HepG2 (cell line): Measurements from ENCODE around the gene VCL. TPM values are rescaled to one million over a fixed set of nuclear protein-coding genes. Genes with fewer than 3 reads are reported as not detected.

ENCODE experiments used
- AGO1 ChIP-seq: fragments of 200-400 bp; formaldehyde crosslinking; IDR thresholded peaks from 2 replicates; pipeline ENCODE4 v1.6.1; 2017; ENCODE audit warnings: mild to moderate bottlenecking, low read depth, low read length, moderate library complexity; ENCODE audit not compliant: poor library complexity, severe bottlenecking
- AKNA ChIP-seq: sonication (generic); formaldehyde crosslinking; IDR thresholded peaks from 2 replicates; pipeline ENCODE4 v1.4.0; 2020; ENCODE audit warnings: missing genetic modification reagents, borderline replicate concordance
- ARHGAP35 ChIP-seq: sonication (generic); formaldehyde crosslinking; IDR thresholded peaks from 2 replicates; pipeline ENCODE4 v1.9.0; 2022; ENCODE audit warnings: mild to moderate bottlenecking, inconsistent platforms, moderate library complexity, missing genetic modification reagents, borderline replicate concordance
- BCL6 ChIP-seq: IDR thresholded peaks from 2 replicates; pipeline ENCODE4 v1.6.1; 2016; ENCODE audit warnings: missing genetic modification reagents, missing compliant biosample characterization
- NFYC ChIP-seq: IDR thresholded peaks from 2 replicates; pipeline ENCODE4 v1.6.1; 2016; ENCODE audit warnings: missing genetic modification reagents, missing compliant biosample characterization
- PHF21A ChIP-seq: sonication (generic); formaldehyde crosslinking; IDR thresholded peaks from 2 replicates; pipeline ENCODE4 v1.5.0; 2020; ENCODE audit warnings: mild to moderate bottlenecking, missing genetic modification reagents
- SCMH1 ChIP-seq: sonication (generic); formaldehyde crosslinking; IDR thresholded peaks from 2 replicates; pipeline ENCODE4 v1.9.0; 2021; ENCODE audit warnings: missing genetic modification reagents, mild to moderate bottlenecking, borderline replicate concordance
- SIX1 ChIP-seq: sonication (generic); formaldehyde crosslinking; IDR thresholded peaks from 2 replicates; pipeline ENCODE4 v1.4.0; 2020; ENCODE audit warnings: missing genetic modification reagents, borderline replicate concordance
- SNAPC4 ChIP-seq: sonication (generic); formaldehyde crosslinking; IDR thresholded peaks from 2 replicates; pipeline ENCODE4 v1.4.0; 2020; ENCODE audit warnings: mild to moderate bottlenecking, missing genetic modification reagents
- USF2 ChIP-seq, 2 experiments: sonication (generic) in 1 of 2; formaldehyde crosslinking in 1 of 2; IDR thresholded peaks; 2 replicates each; pipeline versions ENCODE4 v1.5.1 to v1.6.1; 2011 to 2020; ENCODE audit warnings: borderline replicate concordance in 1 of 2, low read depth in 1 of 2, low read length in 1 of 2, mild to moderate bottlenecking in 1 of 2, missing genetic modification reagents in 1 of 2, moderate library complexity in 1 of 2
- ZBTB7A ChIP-seq: sonication (generic); formaldehyde crosslinking; IDR thresholded peaks from 2 replicates; pipeline ENCODE4 v1.8.0; 2022; ENCODE audit warnings: mild to moderate bottlenecking, missing genetic modification reagents
- ZMYM3 ChIP-seq: sonication (generic); formaldehyde crosslinking; IDR thresholded peaks from 2 replicates; pipeline ENCODE4 v1.5.1; 2020; ENCODE audit warnings: mild to moderate bottlenecking, missing genetic modification reagents
- ZNF567 ChIP-seq: sonication (generic); formaldehyde crosslinking; IDR thresholded peaks from 2 replicates; pipeline ENCODE4 v1.8.1; 2023; ENCODE audit warnings: mild to moderate bottlenecking, missing genetic modification reagents, borderline replicate concordance
- ZNF788 ChIP-seq: sonication (generic); formaldehyde crosslinking; IDR thresholded peaks from 2 replicates; pipeline ENCODE4 v1.5.0; 2020; ENCODE audit warnings: mild to moderate bottlenecking, missing genetic modification reagents, borderline replicate concordance
- ZNF792 ChIP-seq: IDR thresholded peaks from 2 replicates; pipeline ENCODE4 v1.6.1; 2016
- polyA plus RNA-seq, 8 experiments: library from polyadenylated mRNA; depleted of rRNA in 3 of 8; stranded (reverse) in 7 of 8; unstranded in 1 of 8; fragments of >200 nt; fragmentation: Illumina TruSeq in 4 of 8; extraction: Trizol in 4 of 8; gene quantifications; 2 replicates each; pipeline versions ENCODE4 v1.2.1 to v1.2.3, GENCODE V29; 2011 to 2016; ENCODE audit warnings: low read depth in 4 of 8, missing spikeins in 1 of 8, mixed read lengths in 1 of 8; ENCODE audit not compliant: insufficient read depth in 1 of 8
- total RNA-seq, 5 experiments: library from RNA; depleted of rRNA; stranded (reverse); fragments of >200 nt; fragmentation: Illumina TruSeq; extraction: Trizol; gene quantifications; 2 replicates each; pipeline ENCODE4 v1.2.3, GENCODE V29; 2016; ENCODE audit warnings: low read depth in 1 of 5

The VCL gene
- total and polyA plus RNA-seq, 2 of the 13 experiments (the other 11 are each of a cell fraction or from before 2014, with no cell fraction given): 17.3 to 26.9 TPM

GRCh38 chr10:73997787-73998622 is at the start of gene VCL (continued):
- TF ChIP-seq USF2 (IDR thresholded peaks at IDR 0.05; ENCODE audit: low read depth, low read length) (no peak), USF2 (CRISPR knock-in tag; IDR thresholded peaks at IDR 0.05; ENCODE audit: borderline replicate concordance) (peak; percentile 97; the same call in 1 of the 2 replicates), ZBTB7A (CRISPR knock-in tag) (no peak), ZNF788 (CRISPR knock-in tag) (0 out of 2 replicates have a peak, but pooled peaks have one; percentile 59), SCMH1 (CRISPR knock-in tag) (no peak), AGO1 (peak; percentile 20), ZNF567 (CRISPR knock-in tag) (0 out of 2 replicates have a peak, but pooled peaks have one; percentile 65), SIX1 (CRISPR knock-in tag) (no peak), ZMYM3 (CRISPR knock-in tag) (peak; percentile 87), BCL6 (CRISPR knock-in tag) (peak; percentile 21; the same call in 1 of the 2 replicates), AKNA (0 out of 2 replicates have a peak, but pooled peaks have one; percentile 41), ARHGAP35 (CRISPR knock-in tag) (no peak), NFYC (peak; percentile 88), ZNF792 (CRISPR knock-in tag) (peak; percentile 19; the same call in 1 of the 2 replicates), PHF21A (0 out of 2 replicates have a peak, but pooled peaks have one; percentile 51), SNAPC4 (CRISPR knock-in tag) (no peak)
